SK-N-SH (cell line): Measurements from ENCODE around the gene SMIM21. TPM values are rescaled to one million over a fixed set of nuclear protein-coding genes. Genes with fewer than 3 reads are reported as not detected.

ENCODE experiments used
- CTCF ChIA-PET: fragments of 300-600, 350-600 bp; formaldehyde crosslinking; extraction: SDS; loops from one replicate; lab custom pipeline; 2021; lab: Yijun Ruan, JAX
- POLR2A ChIA-PET: fragments of 350-600 bp; sonication (Branson Sonifier 250); formaldehyde crosslinking; extraction: SDS; loops from one replicate; lab custom pipeline; 2020; ENCODE audit warnings: antibody characterized with exemption, inconsistent platforms; lab: Yijun Ruan, JAX
- DNase-seq: peaks from one replicate; pipeline ENCODE4 v3.0.0; 2012
- H2AFZ ChIP-seq: fragments of 200-600 bp; sonication (generic); 2 replicates; pipeline ENCODE4 v1.8.1; 2016; ENCODE audit warnings: antibody characterized with exemption, mild to moderate bottlenecking, low read depth
- H3F3A ChIP-seq: fragments of 200-600 bp; sonication (generic); replicated peaks from 2 replicates; pipeline ENCODE3; 2016; ENCODE audit warnings: antibody characterized with exemption, mild to moderate bottlenecking; ENCODE audit not compliant: insufficient read depth
- H3K27ac ChIP-seq, 2 experiments: fragments of 200-500 bp in 1 of 2; fragments of 200-600 bp in 1 of 2; sonication (Bioruptor generic) in 1 of 2; sonication (generic), shearing (Covaris generic) in 1 of 2; 2 replicates each; pipeline versions ENCODE4 v1.5.1 to v1.6.1; 2014 to 2016; ENCODE audit warnings: low read depth in 2 of 2, inconsistent platforms in 1 of 2, low read length in 1 of 2, mild to moderate bottlenecking in 1 of 2, mixed read lengths in 1 of 2
- H3K27me3 ChIP-seq: fragments of 200-600 bp; sonication (generic), shearing (Covaris generic); 2 replicates; pipeline ENCODE4 v1.6.1; 2016; ENCODE audit warnings: mixed run types; ENCODE audit not compliant: insufficient read depth
- H3K36me3 ChIP-seq, 2 experiments: fragments of 200-500 bp in 1 of 2; fragments of 200-600 bp in 1 of 2; sonication (Bioruptor generic) in 1 of 2; sonication (generic) in 1 of 2; replicated peaks in 1 of 2; 2 replicates each; pipeline versions ENCODE3 to v1.5.1; 2014 to 2016; ENCODE audit warnings: low read length in 1 of 2, mild to moderate bottlenecking in 1 of 2; ENCODE audit not compliant: insufficient read depth in 2 of 2, control insufficient read depth in 1 of 2
- H3K4me1 ChIP-seq, 2 experiments: fragments of 200-500 bp in 1 of 2; fragments of 200-600 bp in 1 of 2; sonication (Bioruptor generic) in 1 of 2; sonication (generic), shearing (Covaris generic) in 1 of 2; 2 replicates each; pipeline versions ENCODE4 v1.5.1 to v1.6.1; 2014 to 2016; ENCODE audit warnings: low read depth in 1 of 2, low read length in 1 of 2, mixed run types in 1 of 2; ENCODE audit not compliant: insufficient read depth in 2 of 2, control insufficient read depth in 1 of 2
- H3K4me2 ChIP-seq: fragments of 200-600 bp; sonication (generic), shearing (Covaris generic); 2 replicates; pipeline ENCODE4 v1.6.1; 2017; ENCODE audit warnings: mixed run types
- H3K4me3 ChIP-seq, 2 experiments: fragments of 200-500 bp in 1 of 2; fragments of 200-600 bp in 1 of 2; sonication (Bioruptor generic) in 1 of 2; sonication (generic), shearing (Covaris generic) in 1 of 2; 2 replicates each; pipeline versions ENCODE4 v1.5.1 to v1.8.1; 2014 to 2016; ENCODE audit warnings: low read depth in 2 of 2, inconsistent platforms in 1 of 2, low read length in 1 of 2, mild to moderate bottlenecking in 1 of 2, mixed read lengths in 1 of 2, moderate library complexity in 1 of 2
- H3K79me2 ChIP-seq: fragments of 200-600 bp; sonication (generic); 2 replicates; pipeline ENCODE4 v1.8.1; 2017; ENCODE audit warnings: mild to moderate bottlenecking; ENCODE audit not compliant: insufficient read depth
- H3K9ac ChIP-seq: fragments of 200-600 bp; sonication (generic); 2 replicates; pipeline ENCODE4 v1.6.1; 2017; ENCODE audit warnings: mixed run types
- H3K9me2 ChIP-seq: fragments of 200-600 bp; sonication (generic); 2 replicates; pipeline ENCODE4 v1.6.1; 2017; ENCODE audit warnings: mixed run types
- H3K9me3 ChIP-seq: fragments of 200-600 bp; sonication (generic); 2 replicates; pipeline ENCODE4 v1.6.1; 2017; ENCODE audit warnings: mixed run types, mild to moderate bottlenecking, moderate library complexity
- H4K20me1 ChIP-seq: fragments of 200-600 bp; sonication (generic); 2 replicates; pipeline ENCODE4 v1.6.1; 2017; ENCODE audit warnings: mild to moderate bottlenecking, mixed run types; ENCODE audit not compliant: insufficient read depth
- FOSL2 ChIP-seq: IDR thresholded peaks from 2 replicates; pipeline ENCODE4 v1.4.0; 2012; ENCODE audit warnings: low read depth, mild to moderate bottlenecking, moderate library complexity, borderline replicate concordance
- FOXM1 ChIP-seq: IDR thresholded peaks from 2 replicates; pipeline ENCODE4 v1.4.0; 2012; ENCODE audit warnings: low read depth, mild to moderate bottlenecking
- GABPA ChIP-seq: IDR thresholded peaks from 2 replicates; pipeline ENCODE4 v1.4.0; 2012; ENCODE audit warnings: low read depth, mild to moderate bottlenecking
- GATA2 ChIP-seq: sonication (generic); formaldehyde crosslinking; IDR thresholded peaks from 2 replicates; pipeline ENCODE4 v1.5.0; 2020; ENCODE audit warnings: mild to moderate bottlenecking, missing genetic modification reagents
- JUND ChIP-seq: IDR thresholded peaks from 2 replicates; pipeline ENCODE4 v1.4.0; 2012
- MAX ChIP-seq: IDR thresholded peaks from 2 replicates; pipeline ENCODE4 v1.4.0; 2012; ENCODE audit warnings: low read depth
- MEF2A ChIP-seq: IDR thresholded peaks from 2 replicates; pipeline ENCODE4 v1.4.0; 2012; ENCODE audit warnings: low read depth, borderline replicate concordance
- NFIC ChIP-seq: IDR thresholded peaks from 2 replicates; pipeline ENCODE4 v1.4.0; 2012; ENCODE audit warnings: borderline replicate concordance
- NRF1 ChIP-seq: IDR thresholded peaks from 2 replicates; pipeline ENCODE4 v1.6.1; 2012; ENCODE audit warnings: low read depth, mild to moderate bottlenecking, low read length
- PBX3 ChIP-seq: IDR thresholded peaks from 2 replicates; pipeline ENCODE4; 2012
- POLR2AphosphoS5 ChIP-seq: IDR thresholded peaks from 2 replicates; pipeline ENCODE4 v1.6.1; 2012; ENCODE audit warnings: low read depth, low read length
- RAD21 ChIP-seq: IDR thresholded peaks from 2 replicates; pipeline ENCODE4 v1.6.1; 2012; ENCODE audit warnings: mild to moderate bottlenecking, low read length
- REST ChIP-seq: IDR thresholded peaks from 2 replicates; pipeline ENCODE4 v1.6.1; 2012; ENCODE audit warnings: mild to moderate bottlenecking, low read depth, low read length, moderate library complexity
- RXRA ChIP-seq: IDR thresholded peaks from 2 replicates; pipeline ENCODE4 v1.4.0; 2012; ENCODE audit warnings: low read depth, mild to moderate bottlenecking, borderline replicate concordance
- SIN3A ChIP-seq: IDR thresholded peaks from 2 replicates; pipeline ENCODE4 v1.6.1; 2012; ENCODE audit warnings: low read depth, mild to moderate bottlenecking, low read length, moderate library complexity, borderline replicate concordance
- TAF1 ChIP-seq: IDR thresholded peaks from 2 replicates; pipeline ENCODE4 v1.6.1; 2012; ENCODE audit warnings: low read depth, mild to moderate bottlenecking, low read length, moderate library complexity, borderline replicate concordance
- USF1 ChIP-seq: IDR thresholded peaks from 2 replicates; pipeline ENCODE4 v1.4.0; 2012; ENCODE audit warnings: low read depth, borderline replicate concordance
- USF2 ChIP-seq: fragments of 150-350 bp; IDR thresholded peaks from 2 replicates; pipeline ENCODE4 v1.6.1; 2017; ENCODE audit warnings: antibody characterized with exemption, low read length, low read depth, borderline replicate concordance
- YY1 ChIP-seq: IDR thresholded peaks from 2 replicates; pipeline ENCODE4 v1.4.0; 2012; ENCODE audit warnings: low read depth, mild to moderate bottlenecking
- WGBS: methylation state at CpG from one replicate; pipeline ENCODE4 v1.1.6; 2017; ENCODE audit warnings: low lambda C conversion rate; 5-methylcytosine and 5-hydroxymethylcytosine counted together
- polyA plus RNA-seq, 3 experiments: library from polyadenylated mRNA; depleted of rRNA; stranded (reverse); fragments of >200 nt; gene quantifications; 2 replicates each; pipeline ENCODE4 v1.2.3, GENCODE V29; 2012

The SMIM21 gene
- polyA plus RNA-seq, 1 of the 3 experiments (the other 2 are of a cell fraction), result not detected

- no peak for TF ChIP-seq JUND
Measured at GRCh38 chr18:75390854-75391253, 36.6 kb downstream of the SMIM21 start (continued).

GRCh38 chr18:75384144-75384543, 43.4 kb downstream of the SMIM21 start:
- ChIA-PET CTCF (no interaction called here), POLR2A (no interaction called here)
- Histone ChIP-seq H3K9me3 (no peaks in the 10 kb centered on the region), H3K36me3 (no peaks in the 10 kb centered on the region), H3K27ac (no peak overlapping the region), H3K9me2 (no peaks in the 10 kb centered on the region), H3K79me2 (no peaks in the 10 kb centered on the region), H3K9ac (no peak overlapping the region), H3K4me1 (no peaks in the 10 kb centered on the region), H3K4me2 (no peak overlapping the region), H4K20me1 (no peaks in the 10 kb centered on the region), H3F3A (no peaks in the 10 kb centered on the region), H2AFZ (no peak overlapping the region), H3K27me3 (no peaks in the 10 kb centered on the region), H3K4me3 (no peak overlapping the region)
- no peak for DNase-seq
- WGBS, result 48% methylated on average over 4 of the region's 4 CpGs
- TF ChIP-seq FOXM1, result no peak
- TF ChIP-seq GABPA, result no peak
- TF ChIP-seq FOSL2, result no peak
- TF ChIP-seq USF2, result no peak
- TF ChIP-seq NFIC, result no peak
- TF ChIP-seq SIN3A, result no peak
- no peak for TF ChIP-seq RXRA
- TF ChIP-seq YY1, result no peak
- TF ChIP-seq PBX3, result no peak
- no peak for TF ChIP-seq TAF1
- TF ChIP-seq MAX, result no peak
- TF ChIP-seq NRF1, result no peak
- no peak for TF ChIP-seq USF1
- no peak for TF ChIP-seq REST
- no peak for TF ChIP-seq MEF2A
- TF ChIP-seq GATA2 (CRISPR knock-in tag), result no peak
- no peak for TF ChIP-seq RAD21
- TF ChIP-seq POLR2AphosphoS5, result no peak
